ELF-1 (cell line): ENCODE measurements around the gene KIAA0232.

ENCODE experiments used
- DNase-seq: peaks from one replicate; pipeline ENCODE4 v3.0.0-alpha.2; 2016; ENCODE audit warnings: low read depth, low spot score

Gene KIAA0232, protein sequence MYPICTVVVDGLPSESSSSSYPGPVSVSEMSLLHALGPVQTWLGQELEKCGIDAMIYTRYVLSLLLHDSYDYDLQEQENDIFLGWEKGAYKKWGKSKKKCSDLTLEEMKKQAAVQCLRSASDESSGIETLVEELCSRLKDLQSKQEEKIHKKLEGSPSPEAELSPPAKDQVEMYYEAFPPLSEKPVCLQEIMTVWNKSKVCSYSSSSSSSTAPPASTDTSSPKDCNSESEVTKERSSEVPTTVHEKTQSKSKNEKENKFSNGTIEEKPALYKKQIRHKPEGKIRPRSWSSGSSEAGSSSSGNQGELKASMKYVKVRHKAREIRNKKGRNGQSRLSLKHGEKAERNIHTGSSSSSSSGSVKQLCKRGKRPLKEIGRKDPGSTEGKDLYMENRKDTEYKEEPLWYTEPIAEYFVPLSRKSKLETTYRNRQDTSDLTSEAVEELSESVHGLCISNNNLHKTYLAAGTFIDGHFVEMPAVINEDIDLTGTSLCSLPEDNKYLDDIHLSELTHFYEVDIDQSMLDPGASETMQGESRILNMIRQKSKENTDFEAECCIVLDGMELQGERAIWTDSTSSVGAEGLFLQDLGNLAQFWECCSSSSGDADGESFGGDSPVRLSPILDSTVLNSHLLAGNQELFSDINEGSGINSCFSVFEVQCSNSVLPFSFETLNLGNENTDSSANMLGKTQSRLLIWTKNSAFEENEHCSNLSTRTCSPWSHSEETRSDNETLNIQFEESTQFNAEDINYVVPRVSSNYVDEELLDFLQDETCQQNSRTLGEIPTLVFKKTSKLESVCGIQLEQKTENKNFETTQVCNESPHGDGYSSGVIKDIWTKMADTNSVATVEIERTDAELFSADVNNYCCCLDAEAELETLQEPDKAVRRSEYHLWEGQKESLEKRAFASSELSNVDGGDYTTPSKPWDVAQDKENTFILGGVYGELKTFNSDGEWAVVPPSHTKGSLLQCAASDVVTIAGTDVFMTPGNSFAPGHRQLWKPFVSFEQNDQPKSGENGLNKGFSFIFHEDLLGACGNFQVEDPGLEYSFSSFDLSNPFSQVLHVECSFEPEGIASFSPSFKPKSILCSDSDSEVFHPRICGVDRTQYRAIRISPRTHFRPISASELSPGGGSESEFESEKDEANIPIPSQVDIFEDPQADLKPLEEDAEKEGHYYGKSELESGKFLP (N-terminal part only)

GRCh38 chr4:6782147-6782845 lies at the start of gene KIAA0232:
Gene KIAA0232, plus strand, starts transcription at chr4:6782727. Its CDS starts 41,727 bp downstream, at chr4:6824454.
- peak; percentile 89 for DNase-seq

DNA sequence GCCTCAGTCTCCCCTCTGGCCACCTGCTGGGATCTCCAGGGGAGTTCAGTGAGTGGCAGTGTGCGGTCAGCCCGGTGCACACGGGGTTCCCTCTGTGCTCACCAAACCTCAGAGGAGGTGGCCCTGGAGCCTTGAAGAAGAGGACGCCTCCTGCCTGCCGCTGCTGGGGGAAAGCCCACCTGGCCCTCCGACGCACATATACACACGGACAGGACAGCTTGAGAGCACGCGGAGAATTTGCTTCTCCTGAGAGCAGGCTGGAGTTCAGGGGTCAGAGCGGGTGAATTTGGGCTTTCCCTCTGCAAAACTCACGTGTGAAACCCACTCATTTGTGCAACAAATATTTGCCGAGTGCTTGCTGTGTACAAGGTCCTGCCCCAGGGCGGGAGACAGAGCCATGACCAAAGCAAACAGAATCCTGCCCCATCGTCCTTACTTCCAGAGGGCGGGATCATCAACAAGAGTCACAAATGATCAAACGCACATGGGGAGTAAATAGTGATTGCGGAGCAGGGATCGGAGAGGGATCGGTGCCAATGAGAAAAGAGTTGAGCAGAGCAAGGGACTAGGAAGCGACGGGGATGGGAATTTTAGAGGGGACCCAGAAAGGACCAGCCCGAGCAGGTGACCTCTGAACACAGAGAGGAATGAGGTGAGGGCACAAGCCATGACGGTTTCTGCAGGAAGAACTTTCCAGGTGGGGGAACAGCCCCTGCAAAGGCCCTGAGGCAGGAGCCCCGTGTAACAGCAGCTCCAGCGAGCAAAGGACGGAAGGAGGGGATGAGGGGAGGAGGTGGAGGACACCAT lies 49.0 kb upstream of the KIAA0232 start:
- DNase-seq, result no peak

DNA sequence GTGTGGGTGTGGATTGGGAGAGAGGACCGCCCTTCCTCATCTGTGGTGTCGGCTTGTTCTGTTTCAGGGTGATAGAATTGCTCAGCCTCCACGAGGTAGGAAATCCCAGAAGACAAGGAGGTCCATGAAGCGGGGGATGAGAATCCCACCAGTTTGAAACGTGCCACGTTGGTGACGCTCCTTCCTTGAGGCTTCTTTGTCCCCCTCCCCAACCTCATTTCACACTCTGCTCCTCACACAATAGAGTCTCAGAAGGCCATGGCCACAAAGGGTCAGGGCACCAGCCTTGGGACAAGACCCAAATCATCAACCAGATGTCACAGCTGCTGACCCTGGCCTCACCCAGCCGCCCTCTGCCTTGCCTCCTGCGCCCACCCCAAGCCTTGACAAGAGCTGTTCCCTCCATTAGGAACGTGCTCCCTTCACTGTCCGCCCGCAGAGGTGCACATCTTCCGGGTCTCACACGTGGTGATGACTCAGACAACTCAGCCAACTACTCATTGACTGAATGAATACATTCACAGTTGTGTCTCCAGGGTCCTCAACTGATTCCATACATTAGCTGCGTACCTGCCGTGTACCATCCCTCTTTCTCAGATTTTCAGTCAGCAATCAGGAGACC lies 48.3 kb upstream of the KIAA0232 start:
- no peak for DNase-seq

- no peak for DNase-seq
These were observed 42.6 kb upstream of the KIAA0232 start for GRCh38 chr4:6739920-6740319.

DNA sequence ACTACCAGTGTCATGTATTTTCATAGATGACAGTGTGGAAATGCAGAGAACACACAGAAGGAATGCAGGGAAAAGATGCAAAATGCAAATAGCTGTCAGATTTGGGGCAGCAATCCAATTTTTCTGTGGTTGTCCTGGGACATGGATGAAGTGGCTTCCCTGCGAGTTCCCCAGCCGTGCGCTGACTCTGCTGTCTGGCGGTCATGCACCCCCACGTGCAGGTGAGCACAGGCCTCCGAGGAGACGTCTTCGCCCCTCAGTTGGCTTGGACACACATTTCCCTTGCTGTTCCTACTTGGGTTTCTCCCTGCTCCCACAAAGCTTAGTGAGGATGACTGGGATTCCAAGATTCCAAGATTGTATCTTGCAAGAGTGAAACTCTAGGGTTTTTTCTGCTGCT lies 42.2 kb upstream of the KIAA0232 start:
- no peak for DNase-seq

DNA sequence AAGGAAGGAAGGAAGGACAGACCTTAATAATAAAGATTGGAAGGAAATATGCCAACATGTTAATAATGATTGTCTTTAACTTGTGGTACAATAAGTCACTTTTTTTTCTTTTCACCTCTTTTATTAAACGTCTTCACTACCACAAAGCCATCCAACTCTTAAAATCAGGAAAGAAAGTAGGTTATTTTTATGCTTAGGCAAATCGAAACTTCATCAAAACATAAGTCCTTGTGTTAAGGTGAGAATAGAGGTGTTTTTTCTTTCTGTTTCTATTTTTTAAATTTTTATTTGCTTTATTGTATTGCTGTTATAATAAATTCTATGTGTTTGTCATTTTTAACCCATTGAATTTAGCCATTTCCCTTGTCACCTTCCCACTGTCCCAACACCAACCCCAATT lies 40.0 kb upstream of the KIAA0232 start:
- no peak for DNase-seq

GRCh38 chr4:6742989-6743388 lies 39.5 kb upstream of the KIAA0232 start:
- no peak for DNase-seq

GRCh38 chr4:6746721-6747293 lies 35.7 kb upstream of the KIAA0232 start:
- no peak for DNase-seq

DNA sequence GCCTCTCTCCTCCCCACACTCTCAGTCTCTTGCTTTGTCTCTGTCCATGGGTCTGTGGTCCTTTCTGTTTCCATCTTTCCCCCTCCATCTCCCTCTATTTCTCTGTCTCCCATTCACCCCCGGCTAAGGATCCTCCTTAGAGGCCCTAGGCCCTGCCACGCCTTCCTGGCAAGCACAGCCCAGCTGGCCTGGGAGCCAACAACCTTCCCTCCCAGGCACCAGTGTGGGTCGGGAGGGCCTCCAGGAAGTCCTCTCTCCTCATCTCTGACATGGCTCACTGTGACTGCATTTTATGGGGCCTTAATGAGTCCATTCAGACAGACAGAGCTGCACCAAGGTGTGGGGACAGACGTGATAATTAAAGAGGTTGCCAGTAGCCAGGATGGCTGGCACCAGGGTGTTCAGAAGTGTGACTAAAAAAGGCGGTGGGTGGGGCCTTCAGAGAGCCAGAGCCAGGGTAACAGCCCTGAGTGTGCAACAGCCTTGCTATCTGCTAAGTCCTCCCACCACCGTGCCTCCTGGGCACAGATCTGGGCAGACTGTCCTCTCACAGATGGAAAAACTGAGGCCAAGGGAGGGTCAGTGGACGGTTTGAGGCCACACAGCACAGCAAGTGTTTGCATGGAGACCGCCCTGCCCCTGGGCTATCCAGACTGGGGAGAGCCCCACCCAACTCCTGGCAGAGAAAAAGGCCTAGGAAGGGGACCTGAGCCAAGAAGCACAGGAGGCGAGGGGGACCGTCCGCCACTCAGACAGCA lies 35.1 kb upstream of the KIAA0232 start:
- DNase-seq, result no peak

GRCh38 chr4:6748286-6748685 lies 34.2 kb upstream of the KIAA0232 start:
- no peak for DNase-seq

DNA sequence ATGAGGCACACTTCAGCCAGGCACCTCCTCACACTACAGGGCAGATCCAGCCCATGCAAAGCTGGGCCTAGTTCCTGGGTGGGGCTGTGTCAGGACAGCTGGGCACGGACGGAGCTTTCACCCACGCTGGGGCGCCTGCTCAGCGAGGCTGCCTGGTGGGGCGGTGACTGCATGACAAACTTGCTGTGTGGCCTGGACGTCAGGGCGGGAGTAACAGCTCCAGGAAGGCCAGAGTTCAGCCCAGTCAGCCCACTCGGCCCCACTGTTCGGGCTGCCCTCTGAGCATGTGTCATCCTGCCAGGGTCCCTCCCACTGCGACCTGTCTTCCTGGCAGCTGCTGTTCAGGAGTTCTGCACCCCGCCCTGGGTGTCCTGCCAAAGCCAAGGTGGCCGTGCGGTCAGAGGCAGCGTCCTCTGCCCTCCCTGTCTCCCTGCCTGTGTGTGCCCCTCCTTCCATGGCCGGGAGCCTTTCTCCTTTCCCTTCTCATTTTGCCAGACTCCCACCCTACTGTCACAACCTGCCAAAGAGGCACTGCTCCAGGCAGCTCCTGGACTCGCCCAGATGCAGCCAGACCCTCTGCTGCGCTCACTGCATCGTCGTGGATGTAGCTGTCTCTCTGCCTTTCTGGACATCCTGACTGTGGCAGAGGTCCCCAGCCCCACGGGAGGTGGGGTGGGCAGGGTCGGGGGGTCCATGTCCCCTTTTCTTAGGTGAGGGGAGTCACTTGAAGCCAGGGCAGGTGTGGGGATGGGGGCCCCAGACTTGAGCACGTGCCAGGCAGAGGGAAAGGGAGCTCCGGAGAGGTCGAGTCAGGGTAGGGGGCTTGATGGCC lies 33.0 kb upstream of the KIAA0232 start:
- no peak for DNase-seq

- peak; percentile 76 for DNase-seq
These were observed 32.0 kb upstream of the KIAA0232 start for GRCh38 chr4:6750286-6751221.

GRCh38 chr4:6751611-6752485 lies 30.7 kb upstream of the KIAA0232 start:
- peak; percentile 45 for DNase-seq

DNA sequence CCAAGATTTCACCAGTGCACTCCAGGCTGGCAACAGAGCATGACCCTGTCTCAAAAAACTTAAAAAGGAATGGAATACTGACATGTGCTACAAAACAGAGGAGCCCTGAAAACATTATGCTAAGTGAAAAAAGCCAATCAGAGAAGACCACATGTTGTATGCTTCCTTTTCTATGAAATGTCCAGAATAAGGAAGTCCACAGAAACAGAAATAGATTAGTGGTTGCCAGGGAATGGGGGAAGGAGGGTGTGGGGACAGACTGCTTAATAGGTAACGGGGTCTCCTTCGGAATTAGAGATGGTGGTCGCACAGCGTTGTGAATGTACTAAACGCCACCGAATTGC lies 30.1 kb upstream of the KIAA0232 start:
- DNase-seq, result no peak

- peak; percentile 58 for DNase-seq
These were observed 29.4 kb upstream of the KIAA0232 start for GRCh38 chr4:6753103-6753560.

DNA sequence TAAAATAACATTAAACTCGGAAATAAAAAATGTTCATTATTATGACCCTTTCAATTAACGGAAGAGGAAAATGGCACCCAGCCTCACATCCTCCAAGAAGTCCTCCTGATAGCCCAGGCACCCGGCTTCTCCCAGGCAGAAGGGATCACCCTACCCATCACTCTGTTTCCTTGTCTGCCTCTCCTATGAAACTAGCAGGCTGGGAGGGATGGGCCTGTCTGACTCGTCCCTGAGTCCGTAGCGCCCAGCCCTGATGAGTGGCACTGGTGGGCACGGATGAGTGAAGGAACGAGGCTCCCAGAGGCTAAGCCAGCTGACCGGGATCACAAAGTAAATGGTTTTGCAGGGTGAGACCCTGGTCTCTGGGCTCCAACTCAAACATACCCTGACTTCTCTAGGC lies 28.6 kb upstream of the KIAA0232 start:
- no peak for DNase-seq
